Ishikawa (cell line): ENCODE results near the gene TREH.

ENCODE experiments used
- CEBPB ChIP-seq: IDR thresholded peaks from 2 replicates; pipeline ENCODE4 v1.6.1; 2012
- CREB1 ChIP-seq: IDR thresholded peaks from 2 replicates; pipeline ENCODE4 v1.6.1; 2012; ENCODE audit warnings: low read depth
- EGR1 ChIP-seq: IDR thresholded peaks from 2 replicates; pipeline ENCODE4 v1.6.1; 2012
- EP300 ChIP-seq: IDR thresholded peaks from 2 replicates; pipeline ENCODE4 v1.6.1; 2012; ENCODE audit warnings: borderline replicate concordance
- FOXM1 ChIP-seq: IDR thresholded peaks from 2 replicates; pipeline ENCODE4 v1.6.1; 2012; ENCODE audit warnings: low read depth, borderline replicate concordance
- MAX ChIP-seq: IDR thresholded peaks from 2 replicates; pipeline ENCODE4 v1.6.1; 2012
- NFIC ChIP-seq: IDR thresholded peaks from 2 replicates; pipeline ENCODE4 v1.6.1; 2012
- RAD21 ChIP-seq: IDR thresholded peaks from 2 replicates; pipeline ENCODE4 v1.6.1; 2012; ENCODE audit warnings: low read depth
- TAF1 ChIP-seq: IDR thresholded peaks from 2 replicates; pipeline ENCODE4 v1.6.1; 2012; ENCODE audit warnings: low read depth, mild to moderate bottlenecking
- TCF12 ChIP-seq: IDR thresholded peaks from 2 replicates; pipeline ENCODE4 v1.6.1; 2012; ENCODE audit warnings: low read depth
- TEAD4 ChIP-seq: IDR thresholded peaks from 2 replicates; pipeline ENCODE4 v1.6.1; 2012
- YY1 ChIP-seq: IDR thresholded peaks from 2 replicates; pipeline ENCODE4 v1.6.1; 2012; ENCODE audit warnings: low read depth
- ZBTB7A ChIP-seq: IDR thresholded peaks from 2 replicates; pipeline ENCODE4 v1.6.1; 2012; ENCODE audit warnings: low read depth
- TF ChIP-seq, protein P1 (sequence below): IDR thresholded peaks from 2 replicates; pipeline ENCODE4 v1.6.1; 2012
- TF ChIP-seq, protein P2 (sequence below): IDR thresholded peaks from 2 replicates; pipeline ENCODE4 v1.6.1; 2012; ENCODE audit warnings: low read depth, mild to moderate bottlenecking

TREH gene

DNA sequence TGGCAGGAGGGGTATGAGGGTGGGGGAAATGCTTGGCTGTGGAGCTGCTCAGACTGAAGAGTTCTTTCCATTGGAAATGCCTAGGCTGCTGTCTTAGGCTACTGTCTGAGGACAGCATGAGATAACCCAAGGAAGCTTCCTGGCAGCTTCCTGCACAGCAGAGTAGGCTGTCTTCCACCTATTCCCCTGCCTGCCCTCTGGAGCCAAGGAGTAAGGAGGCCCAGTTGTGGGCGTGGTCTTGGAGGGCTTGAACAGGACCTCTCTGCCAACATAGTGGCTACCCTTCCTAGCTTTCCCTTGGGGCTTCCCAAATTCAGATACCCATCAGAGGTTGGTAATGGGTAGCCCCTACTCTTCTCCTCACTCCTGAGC, 46.1 kb downstream of the TREH start:
- no peak for TF ChIP-seq RAD21
- TF ChIP-seq EGR1: no peak
- no peak for TF ChIP-seq TAF1
- no peak for TF ChIP-seq TCF12

DNA sequence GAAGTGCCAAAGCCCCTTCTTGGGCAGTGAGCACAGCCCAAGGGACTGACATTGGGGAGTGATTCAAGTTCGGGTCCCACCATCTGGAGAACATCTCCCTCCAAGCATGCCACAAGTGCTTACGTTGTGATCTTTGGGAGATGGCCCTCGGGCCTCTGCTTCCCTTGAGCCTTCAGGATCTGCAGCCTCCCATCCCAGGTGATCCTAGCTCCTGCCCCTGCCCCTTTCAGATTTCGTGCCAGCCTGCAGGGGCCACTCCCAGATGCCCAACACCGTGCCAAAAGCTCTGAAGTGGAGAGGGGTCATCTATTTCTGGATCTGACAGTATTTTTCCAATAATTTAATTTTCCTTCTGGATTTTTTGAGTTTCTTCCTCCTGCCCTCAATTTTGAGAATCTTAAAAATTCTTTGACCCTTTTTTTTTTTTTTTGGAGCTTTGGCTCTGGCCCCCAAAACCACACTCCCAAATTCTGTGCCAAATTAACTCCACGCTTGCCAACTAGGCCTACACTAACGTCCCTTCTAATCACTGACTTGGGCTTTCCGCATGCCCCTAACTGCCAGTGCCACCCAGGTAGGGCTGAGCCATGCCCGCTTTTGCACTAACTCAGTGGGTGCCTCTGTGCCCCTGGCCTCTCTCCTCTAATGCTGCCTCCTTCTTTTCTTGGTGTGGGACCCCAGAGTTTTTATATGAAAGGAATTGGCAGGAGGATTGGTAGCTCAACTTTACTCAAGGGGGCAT, 46.7 kb downstream of the TREH start:
- TF ChIP-seq ZBTB7A: no peak
- no peak for TF ChIP-seq TCF12
- TF ChIP-seq EP300: no peak
- no peak for TF ChIP-seq TAF1
- TF ChIP-seq YY1: no peak

DNA sequence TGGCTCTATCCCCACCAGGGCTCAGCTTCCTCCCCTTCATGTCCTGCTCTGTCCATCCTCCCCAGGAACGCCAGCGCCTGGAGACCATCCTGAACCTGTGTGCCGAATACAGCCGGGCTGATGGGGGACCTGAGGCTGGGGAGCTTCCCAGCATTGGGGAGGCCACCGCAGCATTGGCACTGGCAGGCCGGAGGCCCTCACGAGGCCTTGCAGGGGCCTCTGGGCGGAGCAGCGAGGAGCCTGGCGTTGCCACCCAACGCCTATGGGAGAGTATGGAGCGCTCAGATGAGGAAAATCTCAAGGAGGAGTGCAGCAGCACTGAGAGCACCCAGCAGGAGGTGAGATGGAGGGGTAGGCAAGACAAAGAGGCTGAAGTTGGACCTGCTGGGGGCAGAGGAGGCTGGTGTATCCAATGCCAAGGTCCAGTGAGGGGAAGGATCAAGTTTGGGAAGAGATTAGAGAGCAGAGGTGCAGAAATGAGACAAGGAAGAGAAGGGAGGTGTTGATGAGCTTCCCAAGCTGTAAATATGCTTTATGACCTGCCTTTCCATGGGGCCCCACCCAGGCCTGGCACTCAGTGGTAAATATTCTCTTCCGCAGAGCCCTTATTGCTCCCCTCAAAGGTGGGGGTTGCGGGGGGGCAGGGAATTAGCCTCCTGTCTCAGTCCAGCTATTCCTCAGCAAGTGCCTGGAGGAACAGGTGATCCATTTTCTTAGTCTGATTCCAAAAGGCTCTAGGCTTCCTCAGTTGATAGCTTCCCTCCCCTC, 48.1 kb downstream of the TREH start:
- TF ChIP-seq FOXM1: no peak

GRCh38 chr11:118629761-118630661, 49.4 kb downstream of the TREH start:
- no peak for TF ChIP-seq EP300
- TF ChIP-seq, protein P1, sequence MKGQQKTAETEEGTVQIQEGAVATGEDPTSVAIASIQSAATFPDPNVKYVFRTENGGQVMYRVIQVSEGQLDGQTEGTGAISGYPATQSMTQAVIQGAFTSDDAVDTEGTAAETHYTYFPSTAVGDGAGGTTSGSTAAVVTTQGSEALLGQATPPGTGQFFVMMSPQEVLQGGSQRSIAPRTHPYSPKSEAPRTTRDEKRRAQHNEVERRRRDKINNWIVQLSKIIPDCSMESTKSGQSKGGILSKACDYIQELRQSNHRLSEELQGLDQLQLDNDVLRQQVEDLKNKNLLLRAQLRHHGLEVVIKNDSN: no peak
- no peak for TF ChIP-seq FOXM1
- no peak for TF ChIP-seq NFIC
- TF ChIP-seq, protein P2, sequence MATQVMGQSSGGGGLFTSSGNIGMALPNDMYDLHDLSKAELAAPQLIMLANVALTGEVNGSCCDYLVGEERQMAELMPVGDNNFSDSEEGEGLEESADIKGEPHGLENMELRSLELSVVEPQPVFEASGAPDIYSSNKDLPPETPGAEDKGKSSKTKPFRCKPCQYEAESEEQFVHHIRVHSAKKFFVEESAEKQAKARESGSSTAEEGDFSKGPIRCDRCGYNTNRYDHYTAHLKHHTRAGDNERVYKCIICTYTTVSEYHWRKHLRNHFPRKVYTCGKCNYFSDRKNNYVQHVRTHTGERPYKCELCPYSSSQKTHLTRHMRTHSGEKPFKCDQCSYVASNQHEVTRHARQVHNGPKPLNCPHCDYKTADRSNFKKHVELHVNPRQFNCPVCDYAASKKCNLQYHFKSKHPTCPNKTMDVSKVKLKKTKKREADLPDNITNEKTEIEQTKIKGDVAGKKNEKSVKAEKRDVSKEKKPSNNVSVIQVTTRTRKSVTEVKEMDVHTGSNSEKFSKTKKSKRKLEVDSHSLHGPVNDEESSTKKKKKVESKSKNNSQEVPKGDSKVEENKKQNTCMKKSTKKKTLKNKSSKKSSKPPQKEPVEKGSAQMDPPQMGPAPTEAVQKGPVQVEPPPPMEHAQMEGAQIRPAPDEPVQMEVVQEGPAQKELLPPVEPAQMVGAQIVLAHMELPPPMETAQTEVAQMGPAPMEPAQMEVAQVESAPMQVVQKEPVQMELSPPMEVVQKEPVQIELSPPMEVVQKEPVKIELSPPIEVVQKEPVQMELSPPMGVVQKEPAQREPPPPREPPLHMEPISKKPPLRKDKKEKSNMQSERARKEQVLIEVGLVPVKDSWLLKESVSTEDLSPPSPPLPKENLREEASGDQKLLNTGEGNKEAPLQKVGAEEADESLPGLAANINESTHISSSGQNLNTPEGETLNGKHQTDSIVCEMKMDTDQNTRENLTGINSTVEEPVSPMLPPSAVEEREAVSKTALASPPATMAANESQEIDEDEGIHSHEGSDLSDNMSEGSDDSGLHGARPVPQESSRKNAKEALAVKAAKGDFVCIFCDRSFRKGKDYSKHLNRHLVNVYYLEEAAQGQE: no peak
- TF ChIP-seq ZBTB7A: no peak
- no peak for TF ChIP-seq EGR1
- TF ChIP-seq TAF1: no peak
- TF ChIP-seq MAX: no peak
- TF ChIP-seq RAD21: no peak
- no peak for TF ChIP-seq CEBPB
- TF ChIP-seq CREB1: no peak
- TF ChIP-seq YY1: no peak

DNA sequence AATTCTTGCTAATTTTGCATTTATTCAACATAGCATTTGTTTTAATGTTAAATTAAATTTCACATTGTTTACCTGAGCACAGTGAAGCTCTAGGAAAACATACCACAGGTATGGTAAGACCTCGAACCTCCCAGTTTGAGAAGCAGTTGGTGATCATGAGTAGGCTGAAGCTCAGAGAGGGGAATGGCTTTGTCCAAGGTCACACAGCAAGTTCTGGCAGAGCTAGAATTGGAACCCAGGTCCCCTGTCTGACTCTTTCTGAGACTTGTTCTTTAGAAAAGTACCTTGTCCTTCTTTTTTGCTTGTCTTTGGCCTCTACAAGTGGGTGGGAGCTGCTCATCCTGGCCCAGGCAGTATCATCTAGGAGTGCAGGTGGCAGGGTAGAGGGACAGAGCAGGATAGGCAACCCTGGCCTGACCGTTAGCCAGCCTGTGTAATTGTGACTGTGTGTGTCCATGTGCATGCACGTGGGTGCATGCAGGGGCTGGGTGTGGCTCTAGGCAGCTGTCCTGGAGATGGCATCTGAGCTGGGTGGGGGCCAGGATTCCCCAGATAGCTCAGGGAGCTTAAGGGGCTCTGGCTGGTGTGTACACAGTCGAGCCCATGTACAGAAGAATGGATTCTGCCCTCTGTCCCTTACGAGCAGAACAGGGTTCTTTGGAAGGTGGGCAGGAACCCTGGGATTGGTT, 50.4 kb downstream of the TREH start:
- TF ChIP-seq YY1: no peak
- no peak for TF ChIP-seq EP300
- no peak for TF ChIP-seq NFIC

DNA sequence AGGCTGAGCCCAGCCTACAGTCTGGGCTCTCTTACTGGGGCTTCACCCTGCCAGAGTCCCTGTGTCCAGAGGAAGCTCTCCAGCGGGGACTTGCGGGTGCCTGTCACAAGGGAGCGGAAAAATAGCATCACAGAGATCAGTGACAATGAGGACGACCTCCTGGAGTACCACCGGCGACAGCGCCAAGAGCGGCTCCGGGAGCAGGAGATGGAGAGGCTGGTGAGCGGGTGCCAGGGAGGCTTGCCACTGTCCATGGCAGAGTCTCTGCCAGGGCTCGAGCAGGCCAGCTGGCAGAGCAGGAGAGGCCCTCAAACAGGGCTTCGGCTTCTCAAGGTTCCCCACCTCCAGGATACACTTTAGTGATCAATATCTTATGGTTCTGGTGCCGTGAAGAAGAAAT, 51.0 kb downstream of the TREH start:
- TF ChIP-seq MAX: no peak
- no peak for TF ChIP-seq YY1
- TF ChIP-seq CEBPB: no peak
- TF ChIP-seq TEAD4: no peak
- no peak for TF ChIP-seq TCF12
- no peak for TF ChIP-seq CREB1
- TF ChIP-seq ZBTB7A: no peak

- TF ChIP-seq EP300 (no peak), RAD21 (no peak), CEBPB (no peak), TAF1 (no peak), ZBTB7A (no peak), YY1 (no peak), EGR1 (no peak), NFIC (no peak), MAX (no peak), FOXM1 (no peak), TEAD4 (no peak), CREB1 (no peak), TCF12 (no peak)
- TF ChIP-seq, protein P2: no peak
- TF ChIP-seq, protein P1: no peak
These were observed 51.4 kb downstream of the TREH start for GRCh38 chr11:118628031-118628430.
